WERI-Rb-1 (cell line): ENCODE measurements around the gene LEMD2.

Experiments used
- DNase-seq: peaks from one replicate; pipeline ENCODE4 v3.0.0-alpha.2; 2020
- H3K27ac ChIP-seq: fragments of 250-450 bp; sonication (Bioruptor Pico); 2 replicates; pipeline ENCODE4 v1.5.1; 2020; ENCODE audit warnings: mild to moderate bottlenecking, moderate library complexity
- H3K27me3 ChIP-seq: fragments of 250-450 bp; sonication (Bioruptor Pico); 2 replicates; pipeline ENCODE4 v1.5.1; 2021; ENCODE audit warnings: mild to moderate bottlenecking, low read depth, moderate library complexity; ENCODE audit not compliant: insufficient read depth, severe bottlenecking
- H3K36me3 ChIP-seq: fragments of 250-450 bp; sonication (Bioruptor Pico); 2 replicates; pipeline ENCODE4 v1.5.1; 2020; ENCODE audit warnings: mild to moderate bottlenecking, moderate library complexity
- H3K4me3 ChIP-seq: 2 replicates; pipeline ENCODE4 v1.5.1; 2011; ENCODE audit warnings: low read depth, mild to moderate bottlenecking, control low read depth, low read length
- H3K9me3 ChIP-seq: fragments of 250-450 bp; sonication (Bioruptor Pico); 2 replicates; pipeline ENCODE4 v1.5.1; 2021; ENCODE audit warnings: mild to moderate bottlenecking, moderate library complexity; ENCODE audit not compliant: severe bottlenecking
- TF ChIP-seq, protein P1 (sequence below): IDR thresholded peaks from 2 replicates; pipeline ENCODE4 v1.5.1; 2011; ENCODE audit warnings: low read depth, mild to moderate bottlenecking, control low read depth, inconsistent platforms, low read length

LEMD2 gene

DNA sequence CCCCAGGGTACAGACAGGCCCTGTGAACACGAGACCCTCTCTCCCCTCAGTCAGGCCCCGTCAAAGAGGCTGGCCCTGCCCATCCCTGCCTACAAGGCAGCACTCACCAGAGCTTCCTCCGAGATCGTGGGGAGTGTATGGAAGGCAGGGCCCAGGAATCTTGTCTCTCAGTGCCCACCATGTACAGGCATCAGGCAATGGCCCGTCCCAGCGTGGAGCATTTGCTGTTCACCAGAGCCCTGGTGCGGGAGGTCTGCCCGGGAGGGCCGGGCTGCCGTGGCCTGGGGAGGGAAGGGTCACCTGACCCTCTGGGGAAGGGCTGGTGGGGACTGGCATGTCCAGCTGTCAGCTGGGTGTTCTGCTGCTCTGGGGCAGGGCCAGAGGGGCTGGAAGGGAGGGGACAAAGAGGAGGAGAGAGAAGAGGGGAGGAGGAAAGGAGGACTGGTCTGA lies 42.3 kb downstream of the LEMD2 start, which contains the start of gene IP6K3:
IP6K3 (minus strand) TSS at position 255 of the 450 bp plus-strand sequence. CDS start 11,429 bp downstream, outside the sequence.
- DNase-seq, result no peak
- H3K27ac ChIP-seq, result peak within 1 kb of the TSS; percentile 87

DNA sequence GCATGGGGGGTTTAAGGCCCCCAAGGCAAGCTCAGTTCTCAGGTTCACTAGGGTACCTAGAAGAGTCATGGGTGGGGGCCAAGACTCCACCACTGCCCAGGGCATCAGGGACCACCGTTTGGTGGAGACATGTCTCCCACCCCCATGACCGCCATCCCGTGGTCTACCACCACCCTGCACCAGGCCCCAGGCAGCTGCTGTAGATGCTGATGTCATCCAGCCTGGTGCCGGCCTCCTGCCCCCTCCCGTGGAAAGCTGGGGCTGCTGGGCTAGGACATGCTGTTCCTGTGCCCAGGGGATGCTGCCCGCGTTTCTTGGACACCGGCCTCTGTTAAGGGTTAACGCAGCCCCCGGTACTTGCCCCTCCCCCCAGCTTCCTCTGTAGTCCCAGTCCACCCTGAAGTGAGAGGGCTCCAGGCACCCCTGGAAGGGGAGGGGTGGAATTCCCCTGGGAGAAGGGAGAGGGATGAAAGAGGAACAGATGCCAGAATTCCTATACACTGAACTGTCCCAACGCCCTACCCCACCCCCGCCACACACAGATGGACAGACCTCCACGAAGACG lies 42.8 kb downstream of the LEMD2 start:
- TF ChIP-seq, protein P1, sequence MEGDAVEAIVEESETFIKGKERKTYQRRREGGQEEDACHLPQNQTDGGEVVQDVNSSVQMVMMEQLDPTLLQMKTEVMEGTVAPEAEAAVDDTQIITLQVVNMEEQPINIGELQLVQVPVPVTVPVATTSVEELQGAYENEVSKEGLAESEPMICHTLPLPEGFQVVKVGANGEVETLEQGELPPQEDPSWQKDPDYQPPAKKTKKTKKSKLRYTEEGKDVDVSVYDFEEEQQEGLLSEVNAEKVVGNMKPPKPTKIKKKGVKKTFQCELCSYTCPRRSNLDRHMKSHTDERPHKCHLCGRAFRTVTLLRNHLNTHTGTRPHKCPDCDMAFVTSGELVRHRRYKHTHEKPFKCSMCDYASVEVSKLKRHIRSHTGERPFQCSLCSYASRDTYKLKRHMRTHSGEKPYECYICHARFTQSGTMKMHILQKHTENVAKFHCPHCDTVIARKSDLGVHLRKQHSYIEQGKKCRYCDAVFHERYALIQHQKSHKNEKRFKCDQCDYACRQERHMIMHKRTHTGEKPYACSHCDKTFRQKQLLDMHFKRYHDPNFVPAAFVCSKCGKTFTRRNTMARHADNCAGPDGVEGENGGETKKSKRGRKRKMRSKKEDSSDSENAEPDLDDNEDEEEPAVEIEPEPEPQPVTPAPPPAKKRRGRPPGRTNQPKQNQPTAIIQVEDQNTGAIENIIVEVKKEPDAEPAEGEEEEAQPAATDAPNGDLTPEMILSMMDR, result 0 out of 2 replicates have a peak, but pooled peaks have one; percentile 12
- H3K27ac ChIP-seq, result peak overlapping the region; percentile 87
- peak; percentile 61 for DNase-seq
- no peaks in the 10 kb centered on the region for H3K9me3 ChIP-seq
- H3K27me3 ChIP-seq, result no peaks in the 10 kb centered on the region
- H3K4me3 ChIP-seq, result no peak overlapping the region
- H3K36me3 ChIP-seq, result no peaks in the 10 kb centered on the region

More for the DNA sequence above, 42.3 kb downstream of the LEMD2 start, which contains the start of gene IP6K3:
- Histone ChIP-seq H3K27me3 (no peaks in the 10 kb centered on the region), H3K9me3 (no peaks in the 10 kb centered on the region), H3K4me3 (no peak within 1 kb of the TSS), H3K36me3 (no peaks in the 10 kb centered on the region)
- TF ChIP-seq, protein P1, result no peak

DNA sequence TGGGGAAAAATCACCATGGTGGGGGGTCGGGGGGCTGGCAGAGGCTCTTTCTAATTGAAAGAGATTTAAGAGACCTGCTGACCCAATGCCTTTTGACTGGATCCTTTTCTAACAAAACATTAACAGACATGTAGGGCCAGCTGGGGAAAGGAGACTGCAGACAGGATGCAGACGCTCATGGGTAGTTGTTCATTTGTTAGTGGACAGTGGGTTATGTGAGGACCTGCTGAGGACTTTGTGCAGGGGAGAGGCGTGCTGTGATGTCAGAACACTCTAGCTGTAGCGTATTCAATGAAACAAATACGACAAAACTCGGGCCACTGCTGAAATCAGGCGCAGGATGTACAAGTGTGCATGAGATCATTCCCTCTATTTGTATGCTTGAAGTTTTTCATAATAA lies 43.4 kb downstream of the LEMD2 start:
- no peaks in the 10 kb centered on the region for H3K9me3 ChIP-seq
- H3K36me3 ChIP-seq, result no peaks in the 10 kb centered on the region
- TF ChIP-seq, protein P1, result no peak
- H3K4me3 ChIP-seq, result no peak overlapping the region
- H3K27ac ChIP-seq, result peak overlapping the region; percentile 87
- H3K27me3 ChIP-seq, result no peaks in the 10 kb centered on the region
- no peak for DNase-seq

DNA sequence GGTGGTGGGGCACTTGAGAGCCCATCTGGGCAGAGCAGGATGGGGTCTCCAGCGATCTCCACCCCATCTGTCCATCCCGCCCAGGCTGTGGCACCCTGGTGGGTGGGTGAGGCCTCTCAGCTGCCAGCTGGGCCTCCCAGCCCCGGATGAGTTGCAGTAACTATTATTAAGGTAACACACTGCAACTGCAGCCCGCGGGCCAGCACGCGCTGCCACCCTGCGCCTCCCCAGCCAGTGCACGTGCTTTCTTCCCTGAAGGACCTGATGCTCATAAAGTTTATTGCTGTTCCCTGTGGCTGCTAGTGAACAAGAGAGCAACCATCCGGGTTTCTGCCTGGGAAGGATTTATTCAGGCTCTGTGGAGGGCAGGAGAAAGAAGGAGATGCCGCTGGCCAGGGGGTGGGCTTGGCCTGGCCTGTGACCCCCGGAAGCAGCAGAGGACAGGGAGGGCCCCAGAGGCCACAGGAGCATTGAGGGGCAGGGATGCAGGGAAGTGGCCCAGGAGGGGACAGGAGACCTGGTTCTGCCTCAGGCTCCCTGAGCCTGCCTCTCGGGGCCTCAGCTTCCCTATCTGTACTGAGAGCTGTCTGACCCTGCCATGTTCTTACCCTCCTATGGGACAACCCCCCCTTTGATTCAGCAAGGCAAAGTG lies 43.9 kb downstream of the LEMD2 start:
- Histone ChIP-seq H3K36me3 (no peaks in the 10 kb centered on the region), H3K9me3 (no peaks in the 10 kb centered on the region), H3K27ac (peak overlapping the region; percentile 87), H3K27me3 (no peaks in the 10 kb centered on the region), H3K4me3 (no peak overlapping the region)
- peak; percentile 66 for DNase-seq
- TF ChIP-seq, protein P1, result no peak

DNA sequence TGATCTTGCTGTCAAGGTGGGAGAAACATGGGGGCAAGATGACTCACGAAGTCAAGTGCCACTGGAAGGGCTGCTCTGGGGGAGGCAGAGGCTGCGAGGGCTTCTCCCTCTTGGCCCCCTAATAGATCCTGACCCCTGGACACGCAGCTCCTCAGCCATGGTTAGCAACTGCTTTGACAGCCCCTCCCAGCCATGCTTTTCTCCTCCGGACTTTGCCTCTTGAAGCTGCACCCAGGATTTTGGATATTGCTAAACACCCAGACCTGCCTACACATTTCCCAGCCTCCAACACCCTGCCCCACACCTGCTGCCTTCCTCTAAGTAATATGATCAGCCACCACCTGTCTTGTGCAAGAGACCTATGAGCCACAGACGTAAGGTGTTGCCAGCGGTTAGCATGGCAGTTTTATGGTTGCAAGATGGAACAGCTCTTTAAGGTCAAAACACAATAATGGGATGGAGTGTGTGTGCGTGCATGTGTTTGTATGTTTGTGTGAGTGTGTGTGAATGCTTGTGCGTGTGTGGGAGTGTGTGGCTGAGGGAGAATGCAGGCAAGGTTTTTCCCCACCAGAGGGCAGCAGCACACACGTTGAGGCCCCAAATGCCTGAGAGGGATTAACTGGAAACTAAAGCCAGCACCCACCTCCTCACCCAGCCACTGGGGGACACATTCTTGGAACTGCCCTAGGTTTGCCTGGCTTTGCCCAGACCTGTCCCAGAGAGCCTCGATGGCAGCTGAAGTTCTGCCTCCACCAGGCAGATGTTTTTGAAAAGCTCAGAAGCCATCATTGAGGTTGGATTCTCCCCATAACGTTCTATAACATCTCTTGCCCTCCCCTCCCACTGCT lies 44.7 kb downstream of the LEMD2 start:
- DNase-seq, result peak; percentile 95
- TF ChIP-seq, protein P1, result peak; percentile 99
- Histone ChIP-seq H3K27ac (peak overlapping the region; percentile 87), H3K27me3 (no peaks in the 10 kb centered on the region), H3K9me3 (no peaks in the 10 kb centered on the region), H3K36me3 (no peaks in the 10 kb centered on the region), H3K4me3 (no peak overlapping the region)
